Measurements from ENCODE around the gene XG. TPM values are rescaled to one million over a fixed set of nuclear protein-coding genes. Genes with fewer than 3 reads are reported as not detected.
"Not testable (repeated sequence)": the region's sequence is repeated elsewhere in the genome, so short reads cannot be mapped to it uniquely, and the experiment has no call there.

XG gene
- not detected in 2 replicates for total RNA-seq (2011; cell fraction: chromatin; rRNA removed; ENCODE audit: low replicate concordance)
- total RNA-seq (2011; cell fraction: nucleolus; rRNA removed), result not detected in 2 replicates
- not detected in 2 replicates for total RNA-seq (2011; cell fraction: nucleoplasm; rRNA removed)
- total RNA-seq (2014; rRNA removed) (0.08 TPM in 1 of 2 replicates, not detected in the other), total RNA-seq (2014; rRNA removed; fragmentation: Illumina TruSeq; extraction: Trizol) (not detected in 2 replicates), total RNA-seq (2015; rRNA removed; fragmentation: Illumina TruSeq; extraction: Trizol) (not detected in 2 replicates), total RNA-seq (2021) (not detected in 2 replicates), polyA plus RNA-seq (2011; rRNA removed) (not detected in 2 replicates), polyA plus RNA-seq (2014; fragmentation: Illumina TruSeq; extraction: Trizol) (0.12 TPM in 1 of 2 replicates, not detected in the other), polyA plus RNA-seq (2014; fragmentation: Nextera tagmentation; extraction: Ambion mirVana) (under 1 TPM in 1 of 2 experiments, not detected in 1; 0.03 TPM), polyA plus RNA-seq (2014; rRNA removed) (not detected in 2 replicates), polyA minus RNA-seq (2011; rRNA and poly(A)+ RNA removed) (0.09 TPM in 1 of 2 replicates, not detected in the other), Bru-seq, nascent RNA (percentile 16 among the genes with signal in this experiment), BruChase-seq, experiment 1, labeled RNA remaining after a 2-hour chase (percentile 12 among the genes with signal in this experiment), BruChase-seq, experiment 2, labeled RNA remaining after a 6-hour chase (percentile 13 among the genes with signal in this experiment)
- not detected in 2 replicates for polyA plus RNA-seq (2011; cell fraction: cytosol; rRNA removed)
- not detected in 2 replicates for polyA plus RNA-seq (2011; cell fraction: nucleus; rRNA removed)
- polyA plus RNA-seq (2012), result 0.16 and 0.28 TPM in 2 replicates
- not detected in 2 replicates for polyA minus RNA-seq (2011; cell fraction: cytosol; rRNA and poly(A)+ RNA removed)
- not detected in 2 replicates for polyA minus RNA-seq (2011; cell fraction: nucleus; rRNA and poly(A)+ RNA removed)
- long read RNA-seq, experiment 1, partial matches to known transcripts, result 0 of 1 reads
- long read RNA-seq, experiment 1, other reads (novel, unspliced or antisense), result 1 of 1 reads
- long read RNA-seq, experiment 2, result 0 reads
- long read RNA-seq, experiment 3, result 0 reads

GRCh38 chrX:2751874-2752300 lies at the start of gene XG:
Gene XG, plus strand, starts transcription at chrX:2752040. Its CDS starts 235 bp downstream, at chrX:2752275.
- H3K4me2 ChIP-seq (ENCODE audit: insufficient read depth, low read length); H4K20me1 ChIP-seq (replicated peaks; ENCODE audit: control insufficient read depth, insufficient read depth, low read length); H3K79me2 ChIP-seq (ENCODE audit: control insufficient read depth, insufficient read depth, low read length); H3K4me1 ChIP-seq (replicated peaks in 1 of 2; ENCODE audit: control insufficient read depth in 2 of 2, insufficient read depth in 2 of 2, low read length in 2 of 2); H3K27ac ChIP-seq (ENCODE audit: extremely low read depth, low read depth, low read length); ATAC-seq; H3K27me3 ChIP-seq (ENCODE audit: control insufficient read depth in 2 of 2, insufficient read depth in 2 of 2, low read length in 2 of 2); CTCF ChIA-PET (ENCODE audit: low intra/inter-chr PET ratio); FAIRE-seq; BruUV-seq (replicated peaks); H2AFZ ChIP-seq (ENCODE audit: low read depth, low read length); POLR2A ChIA-PET; H3K9ac ChIP-seq (ENCODE audit: insufficient read depth in 1 of 2, low read depth in 2 of 2, low read length in 2 of 2); in situ Hi-C loops (cut with MboI); H3K36me3 ChIP-seq (ENCODE audit: control insufficient read depth, insufficient read depth, low read length); H3K9me3 ChIP-seq (replicated peaks; ENCODE audit: control insufficient read depth, insufficient read depth, low read depth, low read length); DNase-seq (ENCODE audit: extremely low read depth in 1 of 4, low spot score in 3 of 4); H3K4me3 ChIP-seq; H3K9me1 ChIP-seq (ENCODE audit: control insufficient read depth, insufficient read depth, low read length); intact Hi-C loops (cut with micrococcal nuclease): not testable (repeated sequence)
- 0% methylated on average over 8 of the region's 11 CpGs for WGBS (ENCODE audit: insufficient coverage, low coverage, missing lambda C conversion rate)

DNA sequence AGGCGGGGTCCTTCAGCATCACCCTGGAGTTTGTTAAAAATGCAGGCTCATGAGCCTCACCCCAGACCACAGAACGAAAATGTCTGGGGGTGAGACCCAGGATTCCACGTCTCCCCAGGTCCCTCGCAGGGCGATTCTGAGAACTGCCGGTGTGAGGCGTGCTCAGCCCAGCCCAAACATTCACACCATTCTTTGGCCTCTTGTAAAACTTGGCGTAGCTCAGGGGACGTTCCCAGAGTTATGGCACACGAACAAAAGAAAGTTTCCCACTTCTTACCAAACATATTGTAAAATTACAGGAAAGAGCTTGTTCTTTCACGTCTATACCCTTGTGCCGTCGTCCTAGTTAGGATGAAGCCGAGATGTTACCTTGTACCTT lies 47.9 kb upstream of the XG start:
- TF ChIP-seq HIVEP1 (CRISPR knock-in tag; IDR thresholded peaks at IDR 0.05) (no peak), JUND (IDR thresholded peaks at IDR 0.05; ENCODE audit: borderline replicate concordance, low read depth, low read length) (no peak), JUND (tag; IDR thresholded peaks at IDR 0.05; ENCODE audit: borderline replicate concordance, low read depth, low read length) (no peak)
- TF ChIP-seq, protein P1, sequence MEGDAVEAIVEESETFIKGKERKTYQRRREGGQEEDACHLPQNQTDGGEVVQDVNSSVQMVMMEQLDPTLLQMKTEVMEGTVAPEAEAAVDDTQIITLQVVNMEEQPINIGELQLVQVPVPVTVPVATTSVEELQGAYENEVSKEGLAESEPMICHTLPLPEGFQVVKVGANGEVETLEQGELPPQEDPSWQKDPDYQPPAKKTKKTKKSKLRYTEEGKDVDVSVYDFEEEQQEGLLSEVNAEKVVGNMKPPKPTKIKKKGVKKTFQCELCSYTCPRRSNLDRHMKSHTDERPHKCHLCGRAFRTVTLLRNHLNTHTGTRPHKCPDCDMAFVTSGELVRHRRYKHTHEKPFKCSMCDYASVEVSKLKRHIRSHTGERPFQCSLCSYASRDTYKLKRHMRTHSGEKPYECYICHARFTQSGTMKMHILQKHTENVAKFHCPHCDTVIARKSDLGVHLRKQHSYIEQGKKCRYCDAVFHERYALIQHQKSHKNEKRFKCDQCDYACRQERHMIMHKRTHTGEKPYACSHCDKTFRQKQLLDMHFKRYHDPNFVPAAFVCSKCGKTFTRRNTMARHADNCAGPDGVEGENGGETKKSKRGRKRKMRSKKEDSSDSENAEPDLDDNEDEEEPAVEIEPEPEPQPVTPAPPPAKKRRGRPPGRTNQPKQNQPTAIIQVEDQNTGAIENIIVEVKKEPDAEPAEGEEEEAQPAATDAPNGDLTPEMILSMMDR (IDR thresholded peaks at IDR 0.05 in 2 of 3, conservative IDR thresholded peaks at IDR 0.05 in 1 of 3; ENCODE audit: insufficient read depth in 2 of 3, low read depth in 1 of 3, low read length in 3 of 3), result 0 out of 6 replicates have a peak, but pooled peaks of 2 of the 3 experiments have one; percentile 2 to 9
- FAIRE-seq (no peak), ATAC-seq (no peak), DNase-seq (ENCODE audit: extremely low read depth in 1 of 4, low spot score in 3 of 4) (no peak)
- Histone ChIP-seq H3K4me3 (no peak overlapping the region), H3K9me3 (replicated peaks; ENCODE audit: control insufficient read depth, insufficient read depth, low read depth, low read length) (no peaks in the 10 kb centered on the region), H3K9ac (ENCODE audit: insufficient read depth in 1 of 2, low read depth in 2 of 2, low read length in 2 of 2) (no peak overlapping the region), H3K4me1 (replicated peaks in 1 of 2; ENCODE audit: control insufficient read depth in 2 of 2, insufficient read depth in 2 of 2, low read length in 2 of 2) (no peaks in the 10 kb centered on the region; a peak in 2 of 5 replicates), H3K79me2 (ENCODE audit: control insufficient read depth, insufficient read depth, low read length) (no peaks in the 10 kb centered on the region), H3K27ac (ENCODE audit: extremely low read depth, low read depth, low read length) (no peak overlapping the region), H3K9me1 (ENCODE audit: control insufficient read depth, insufficient read depth, low read length) (no peaks in the 10 kb centered on the region), H3K27me3 (ENCODE audit: control insufficient read depth in 2 of 2, insufficient read depth in 2 of 2, low read length in 2 of 2) (no peaks in the 10 kb centered on the region), H2AFZ (ENCODE audit: low read depth, low read length) (no peak overlapping the region), H4K20me1 (replicated peaks; ENCODE audit: control insufficient read depth, insufficient read depth, low read length) (no peaks in the 10 kb centered on the region), H3K4me2 (ENCODE audit: insufficient read depth, low read length) (no peak overlapping the region), H3K36me3 (ENCODE audit: control insufficient read depth, insufficient read depth, low read length) (no peaks in the 10 kb centered on the region)
- intact Hi-C loops (cut with micrococcal nuclease) (no loop called here), in situ Hi-C loops (cut with MboI) (no loop called here)
- POLR2A ChIA-PET, result no interaction called here
- CTCF ChIA-PET (ENCODE audit: low intra/inter-chr PET ratio), result no interaction called here
- BruUV-seq (replicated peaks), result no TSS peak
- WGBS (ENCODE audit: insufficient coverage, low coverage, missing lambda C conversion rate), result 49% methylated on average over 13 of the region's 14 CpGs
